GM20431 (cell line): Measurements from ENCODE around the gene NPC1.
"Not testable (repeated sequence)": the region's sequence is repeated elsewhere in the genome, so short reads cannot be mapped to it uniquely, and the experiment has no call there.

Source experiments
- in situ Hi-C: fragments of 300-500 bp; cut with MseI, MboI; formaldehyde crosslinking; loops from one replicate; pipeline ENCODE4 v1.15.0; 2020; ENCODE audit warnings: low sequenced_read_pairs; ENCODE audit not compliant: unreplicated experiment

Gene NPC1

DNA sequence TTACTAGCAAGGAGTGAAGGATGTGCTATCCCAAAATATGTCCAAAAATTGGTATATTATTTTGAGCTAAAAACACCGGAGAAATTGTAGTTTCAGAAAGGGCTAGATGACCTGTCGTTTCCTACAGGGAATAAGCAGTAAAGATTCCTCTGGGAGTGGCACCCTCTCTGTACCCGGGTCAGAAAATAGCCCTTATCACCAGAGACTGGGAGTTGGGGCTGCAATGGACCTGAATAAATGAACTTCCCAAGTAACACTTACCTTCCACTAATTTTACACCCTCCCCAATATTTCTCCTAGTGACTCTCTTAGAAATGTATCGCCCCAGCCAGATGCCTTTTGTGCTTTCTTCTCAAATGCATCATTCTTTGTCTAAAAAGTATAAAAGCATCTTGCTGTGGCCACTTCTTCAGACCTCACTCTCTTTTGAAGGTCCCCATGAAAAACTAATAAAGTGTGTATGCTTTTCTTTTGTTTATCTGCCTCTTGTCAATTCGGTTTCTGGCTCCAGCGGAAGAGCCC lies 83.7 kb downstream of the NPC1 start:
- in situ Hi-C loops, result loop anchor here (25.0 kb wide), 1 partner anchor 210 kb away; no protein-coding TSS in a partner anchor

DNA sequence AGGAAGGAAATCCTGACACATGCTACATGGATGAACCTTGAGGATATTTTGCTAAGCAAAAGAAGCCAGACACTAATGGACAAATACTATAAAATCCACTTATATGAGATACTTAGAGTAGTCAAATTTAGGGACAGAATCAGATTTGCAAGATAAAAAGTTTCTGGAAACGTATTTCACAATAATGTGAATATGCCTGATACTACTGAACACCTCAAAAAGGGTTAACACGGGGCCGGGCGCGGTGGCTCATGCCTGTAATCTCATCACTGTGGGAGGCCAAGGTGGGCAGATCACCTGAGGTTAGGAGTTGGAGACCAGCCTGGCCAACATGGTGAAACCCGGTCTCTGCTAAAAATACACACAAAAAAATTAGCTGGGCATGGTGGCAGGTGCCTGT lies 84.7 kb downstream of the NPC1 start:
- in situ Hi-C loops, result loop anchor here (25.0 kb wide), 1 partner anchor 211 kb away; no protein-coding TSS in a partner anchor

DNA sequence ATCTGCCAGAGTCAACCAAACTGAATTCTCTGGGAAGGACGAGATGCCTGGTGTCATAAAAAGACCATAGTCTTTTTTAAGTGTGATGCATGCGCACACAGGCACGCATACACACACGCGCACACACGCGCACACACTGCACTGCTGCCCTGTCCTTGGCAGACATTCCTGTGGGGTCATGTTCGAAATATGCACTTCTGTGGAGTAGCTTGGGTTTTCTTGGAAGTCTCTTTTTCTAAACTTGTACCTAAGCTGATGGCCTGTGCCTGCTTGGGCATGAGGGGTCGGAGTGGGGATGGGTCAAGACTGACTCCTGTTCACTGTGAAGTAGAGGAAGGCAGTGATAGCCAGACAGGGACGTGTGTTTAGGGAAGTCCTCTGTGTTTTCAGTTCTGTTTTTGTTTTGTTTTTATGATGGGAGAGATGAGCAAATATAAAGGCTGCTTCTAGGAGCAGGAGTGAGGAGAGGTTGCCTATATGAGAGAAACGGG lies 87.0 kb downstream of the NPC1 start:
- in situ Hi-C loops, result no loop called here

DNA sequence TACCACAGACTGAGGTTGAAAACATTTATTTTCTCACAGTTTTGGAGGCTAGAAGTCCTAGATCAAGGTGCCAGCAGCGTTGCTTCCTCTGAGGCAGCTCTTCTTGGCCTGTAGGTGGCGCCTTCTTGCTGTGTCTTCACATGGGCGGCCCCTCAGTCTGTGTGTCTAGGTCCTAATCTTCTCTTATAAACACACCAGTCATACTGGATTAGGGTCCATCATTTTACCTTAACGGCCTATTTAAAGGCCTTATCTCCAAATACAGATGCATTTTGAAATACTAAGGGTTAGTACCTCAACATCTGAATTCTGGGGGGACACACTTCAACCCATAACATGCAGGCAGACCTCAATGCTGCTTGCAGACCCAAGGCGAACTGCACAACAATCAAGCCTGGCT lies 87.4 kb downstream of the NPC1 start:
- in situ Hi-C loops, result no loop called here

DNA sequence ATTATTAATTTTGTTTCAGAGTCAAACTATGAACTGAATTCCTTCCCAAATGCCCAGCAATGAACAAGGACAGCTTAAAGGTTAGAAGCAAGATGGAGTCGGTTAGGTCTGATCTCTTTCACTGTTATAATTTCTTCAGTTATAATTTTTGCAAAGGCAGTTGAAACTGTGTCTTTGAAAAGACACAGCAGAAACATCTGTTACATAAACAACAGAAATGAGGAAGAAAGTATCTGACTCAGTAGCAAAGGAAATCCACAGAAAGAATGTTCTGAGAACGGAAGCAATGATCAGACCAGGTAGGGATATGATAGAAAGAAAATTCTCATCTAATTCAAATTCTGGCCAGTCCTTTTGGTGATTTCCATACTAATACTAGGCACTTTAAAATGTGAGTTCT lies 88.2 kb downstream of the NPC1 start:
- in situ Hi-C loops, result no loop called here

DNA sequence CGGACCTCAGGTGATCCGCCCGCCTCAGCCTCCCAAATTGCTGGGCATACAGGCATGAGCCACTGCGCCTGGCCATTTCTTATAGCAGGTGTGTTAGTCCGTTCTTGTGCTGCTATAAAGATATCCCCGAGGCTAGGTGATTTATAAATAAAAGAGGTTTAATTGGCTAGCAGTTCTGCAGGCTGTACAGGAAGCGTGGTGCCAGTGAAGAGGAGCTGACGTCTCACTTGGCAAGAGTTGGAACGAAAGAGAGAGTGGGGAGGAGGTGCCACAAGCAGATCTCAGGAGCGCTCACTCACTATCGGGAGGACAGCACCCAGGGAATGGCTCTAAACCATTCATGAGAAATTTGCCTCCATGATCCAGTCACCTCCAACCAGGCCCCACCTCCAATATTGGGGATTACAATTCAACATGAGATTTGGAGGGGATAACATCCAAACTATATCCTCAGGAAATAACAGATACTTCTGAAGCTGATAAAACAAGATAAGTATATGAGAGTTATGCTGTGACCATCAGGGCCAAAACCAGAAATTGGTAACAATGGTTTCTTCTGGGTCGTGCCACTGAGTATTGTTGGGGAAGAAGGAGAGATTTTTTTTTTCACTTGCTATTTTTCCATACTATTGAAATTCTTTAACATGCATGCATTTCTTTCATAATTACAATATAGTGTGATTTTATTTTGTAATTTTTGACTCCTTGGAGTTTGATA lies 90.4 kb downstream of the NPC1 start:
- in situ Hi-C loops, result no loop called here

DNA sequence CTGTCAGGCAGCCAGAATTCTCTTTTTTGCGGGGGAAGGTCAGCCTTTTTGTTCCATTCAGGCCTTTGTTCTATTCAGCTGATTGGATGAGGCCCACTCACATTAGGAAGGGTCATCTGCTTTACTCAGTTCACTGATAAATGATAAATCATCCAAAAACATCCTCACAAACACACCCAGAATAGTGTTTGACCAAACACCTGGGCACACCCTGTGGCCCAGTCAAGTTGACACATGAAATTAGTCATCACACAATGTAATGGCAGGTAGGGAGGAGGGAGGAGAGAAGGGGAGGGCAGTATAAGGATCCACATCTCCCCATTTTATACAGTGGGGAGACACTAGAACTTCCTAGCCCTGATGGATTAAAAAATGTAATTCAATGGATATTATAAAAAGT lies 91.3 kb downstream of the NPC1 start:
- in situ Hi-C loops, result no loop called here

DNA sequence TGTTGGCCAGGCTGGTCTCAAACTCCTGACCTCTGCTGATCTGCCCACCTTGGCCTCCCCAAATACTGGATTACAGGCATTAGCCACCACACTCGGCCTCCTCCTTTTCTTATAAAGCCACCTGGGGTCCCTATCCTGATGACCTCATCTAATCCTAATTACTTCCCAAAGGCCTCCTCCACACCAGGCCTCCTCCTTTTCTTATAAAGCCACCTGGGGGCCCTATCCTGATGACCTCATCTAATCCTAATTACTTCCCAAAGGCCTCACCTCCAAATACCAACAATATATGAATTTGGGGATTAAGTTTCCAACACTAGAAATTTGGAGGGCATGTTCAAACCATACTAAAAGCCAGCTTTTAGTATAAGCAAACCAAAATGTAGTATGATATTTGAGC lies 92.7 kb downstream of the NPC1 start:
- in situ Hi-C loops, result no loop called here

DNA sequence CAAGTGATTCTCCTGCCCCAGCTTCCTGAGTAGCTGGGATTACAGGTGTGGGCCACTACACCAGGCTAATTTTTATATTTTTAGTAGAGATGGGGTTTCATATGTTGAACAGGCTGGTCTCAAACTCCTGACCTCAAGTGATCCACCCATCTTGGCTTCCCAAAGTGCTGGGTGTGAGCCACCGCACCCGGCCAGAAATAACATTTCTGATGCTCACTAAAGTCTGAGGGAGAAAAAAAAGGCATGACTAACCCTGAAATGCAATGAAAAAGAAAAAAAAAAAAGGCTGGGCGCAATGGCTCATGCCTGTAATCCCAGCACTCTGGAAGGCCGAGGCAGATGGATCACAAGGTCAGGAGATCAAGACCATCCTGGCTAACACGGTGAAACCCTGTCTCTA lies 96.7 kb downstream of the NPC1 start:
- in situ Hi-C loops, result not testable (repeated sequence)

DNA sequence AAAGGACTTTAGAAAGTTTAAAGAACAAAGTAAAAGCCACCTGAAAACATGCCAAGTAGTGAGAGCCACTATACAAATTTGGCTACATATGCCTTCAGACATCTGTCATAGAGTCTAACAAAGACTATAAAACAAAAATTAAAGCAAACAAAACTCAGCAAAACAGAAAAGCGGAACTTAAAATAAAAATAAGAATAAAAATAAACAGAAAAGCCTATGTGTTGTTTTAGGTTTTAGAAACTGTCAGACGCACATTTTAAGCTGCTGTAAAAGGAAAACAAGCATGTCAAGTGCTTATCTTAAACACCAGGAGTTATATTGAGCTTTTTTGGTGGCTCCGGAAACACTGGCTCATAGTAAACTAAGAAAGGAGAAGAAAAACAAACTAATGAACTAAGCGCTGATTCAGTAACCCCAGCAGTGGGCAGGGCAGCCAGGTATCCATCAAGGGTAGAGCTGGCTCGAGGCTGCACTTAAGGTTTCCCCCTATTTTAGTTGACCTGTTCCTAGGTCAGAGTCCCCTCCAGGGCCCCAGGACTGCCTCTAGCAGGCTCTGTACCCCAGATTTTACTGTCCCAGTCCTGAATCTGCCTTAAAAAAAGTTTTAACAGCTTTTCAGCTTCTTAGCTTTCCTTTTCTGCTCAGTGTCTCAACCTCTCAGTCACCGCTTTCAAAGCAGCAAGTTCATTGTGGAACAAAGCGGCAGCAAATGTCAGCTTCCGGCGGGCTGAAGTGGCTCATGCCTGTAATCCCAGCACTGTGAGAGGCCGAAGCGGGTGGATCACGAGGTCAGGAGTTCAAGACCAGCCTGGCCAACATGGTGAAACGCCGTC lies 98.4 kb downstream of the NPC1 start:
- in situ Hi-C loops, result no loop called here

DNA sequence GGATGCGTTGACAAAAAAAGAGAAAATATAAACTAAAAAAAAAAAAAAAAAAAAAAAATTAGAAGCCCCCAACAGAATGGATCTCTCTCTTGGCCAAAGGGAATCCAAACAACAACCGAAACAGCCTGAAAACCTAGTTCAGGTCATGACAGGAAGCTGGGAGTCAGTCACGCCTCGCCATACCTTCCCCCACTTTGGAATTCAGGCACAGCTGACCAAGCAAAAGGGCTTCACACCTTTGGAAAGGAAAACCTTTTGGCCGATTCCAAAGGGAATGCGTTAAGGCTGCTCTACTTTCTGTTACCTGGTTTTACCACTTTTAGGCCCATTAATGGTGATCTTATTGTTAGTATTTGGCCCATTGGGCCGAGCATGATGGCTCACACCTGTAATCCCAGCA lies 100.9 kb downstream of the NPC1 start:
- in situ Hi-C loops, result no loop called here

DNA sequence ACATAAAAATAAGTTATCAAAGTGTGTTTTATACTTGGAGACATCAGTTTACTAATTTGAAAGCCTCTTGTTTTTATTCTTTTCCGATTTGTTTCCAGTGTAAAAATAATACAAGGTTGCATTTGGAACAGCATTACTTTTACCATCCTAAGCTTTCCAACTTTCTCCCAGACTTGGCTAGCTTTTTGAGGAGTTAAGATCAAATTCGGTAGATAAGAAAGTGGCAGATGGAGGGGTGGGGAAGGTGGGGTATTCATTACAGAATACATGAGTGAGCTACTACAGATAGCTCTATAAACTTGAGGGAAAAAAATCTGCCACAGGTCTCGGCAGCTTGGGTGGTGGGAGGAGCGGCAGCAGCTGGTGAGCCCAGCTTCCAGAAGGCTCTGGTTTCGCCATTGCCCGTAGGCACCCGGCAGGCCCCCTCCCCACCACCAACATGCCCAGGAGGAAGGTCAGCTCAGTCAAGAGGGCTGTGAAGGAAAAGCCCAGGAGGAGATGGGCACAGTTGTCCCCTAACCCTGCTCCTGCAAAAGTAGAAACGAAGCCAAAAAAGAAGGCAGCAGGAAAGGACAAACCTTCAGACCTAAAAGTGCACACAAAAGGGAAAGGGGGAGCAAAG lies 101.6 kb downstream of the NPC1 start:
- in situ Hi-C loops, result no loop called here
